MCF 10A (cell line): ENCODE results near the gene BORCS5. TPM values are rescaled to one million over a fixed set of nuclear protein-coding genes. Genes with fewer than 3 reads are reported as not detected.

ENCODE experiments used
- BruUV-seq: library from RNA; stranded (reverse); fragments of 400-500 nt; replicated peaks from 2 replicates; lab custom pipeline; 2021; lab: Mats Ljungman, UMichigan
- CTCF ChIA-PET: fragments of 300-600 bp; sonication (Branson Sonifier 250); formaldehyde crosslinking; extraction: SDS; loops from one replicate; lab custom pipeline; 2021; ENCODE audit warnings: antibody characterized with exemption, inconsistent platforms; lab: Yijun Ruan, JAX
- POLR2A ChIA-PET: fragments of 300-600, 350-650 bp; sonication (Branson Sonifier 250); formaldehyde crosslinking; extraction: SDS; loops from one replicate; lab custom pipeline; 2020; ENCODE audit warnings: antibody characterized with exemption, inconsistent platforms; lab: Yijun Ruan, JAX
- DNase-seq: peaks from one replicate; pipeline ENCODE4 v3.0.0-alpha.2; 2018; ENCODE audit not compliant: unreplicated experiment
- H3K27ac Mint-ChIP-seq: one replicate; pipeline ENCODE4 v1.8.0; 2022; ENCODE audit warnings: mild to moderate bottlenecking, low read depth, mixed read lengths; ENCODE audit not compliant: unreplicated experiment
- H3K27me3 Mint-ChIP-seq: one replicate; pipeline ENCODE4 v1.8.0; 2022; ENCODE audit warnings: mixed read lengths; ENCODE audit not compliant: insufficient read depth, unreplicated experiment
- H3K36me3 Mint-ChIP-seq: one replicate; pipeline ENCODE4 v1.8.0; 2022; ENCODE audit warnings: mild to moderate bottlenecking, moderate library complexity, mixed read lengths; ENCODE audit not compliant: insufficient read depth, unreplicated experiment
- H3K4me1 Mint-ChIP-seq: one replicate; pipeline ENCODE4 v1.8.0; 2022; ENCODE audit warnings: mixed read lengths; ENCODE audit not compliant: insufficient read depth, unreplicated experiment
- H3K4me3 Mint-ChIP-seq: one replicate; pipeline ENCODE4 v1.8.0; 2022; ENCODE audit warnings: mild to moderate bottlenecking, moderate library complexity, mixed read lengths; ENCODE audit not compliant: unreplicated experiment
- H3K9me3 Mint-ChIP-seq: one replicate; pipeline ENCODE4 v1.8.0; 2022; ENCODE audit warnings: mixed read lengths; ENCODE audit not compliant: unreplicated experiment
- CTCF ChIP-seq: fragments of 200-600 bp; IDR thresholded peaks from one replicate; pipeline ENCODE4 v1.8.0; 2022; ENCODE audit warnings: antibody characterized with exemption, mild to moderate bottlenecking; ENCODE audit not compliant: unreplicated experiment
- intact Hi-C: fragments of 100-400 bp; cut with micrococcal nuclease; formaldehyde crosslinking; loops from 2 replicates; pipeline ENCODE4 v1.14.1; 2022
- total RNA-seq: library from RNA; stranded (reverse); gene quantifications from 2 replicates; pipeline ENCODE4 v1.2.3, GENCODE V29; 2022

Gene BORCS5
- total RNA-seq, 1 experiment from 2014 or later, result 11.0 TPM

- intact Hi-C loops, result no loop called here
- Mint-ChIP-seq H3K9me3 (no peaks in the 10 kb centered on the region), H3K4me3 (no peak overlapping the region), H3K27me3 (no peaks in the 10 kb centered on the region), H3K4me1 (peaks cover 23% of the 10 kb centered on the region), H3K36me3 (peaks cover 7% of the 10 kb centered on the region), H3K27ac (no peak overlapping the region)
- CTCF ChIA-PET, result interaction anchor here (0.5 to 0.6 kb wide), 3 partner anchors 22 to 865 kb away, joined by 3 to 4 read pairs (median 3); no protein-coding TSS in a partner anchor
- DNase-seq, result no peak
- BruUV-seq, result no TSS peak
- POLR2A ChIA-PET, result interaction anchor here (1.3 to 2.5 kb wide), 3 partner anchors 26 to 118 kb away, joined by 3 to 10 read pairs (median 7); no protein-coding TSS in a partner anchor
- TF ChIP-seq CTCF, result no peak
These were observed 85.1 kb downstream of the BORCS5 start for GRCh38 chr12:12441843-12442461.

- Mint-ChIP-seq H3K4me3 (no peak overlapping the region), H3K9me3 (no peaks in the 10 kb centered on the region), H3K36me3 (peaks cover under 1% of the 10 kb centered on the region), H3K27me3 (no peaks in the 10 kb centered on the region), H3K27ac (no peak overlapping the region), H3K4me1 (peaks cover 23% of the 10 kb centered on the region)
- ChIA-PET CTCF (interaction anchor here (0.5 kb wide), 1 partner anchor 22 kb away, joined by 3 read pairs; no protein-coding TSS in a partner anchor), POLR2A (interaction anchor here (0.5 to 2.5 kb wide), 4 partner anchors 26 to 118 kb away, joined by 3 to 10 read pairs (median 5); no protein-coding TSS in a partner anchor)
- intact Hi-C loops, result no loop called here
- no peak for TF ChIP-seq CTCF
- DNase-seq, result no peak
- no TSS peak for BruUV-seq
These were observed 85.7 kb downstream of the BORCS5 start for GRCh38 chr12:12442548-12443071.

DNA sequence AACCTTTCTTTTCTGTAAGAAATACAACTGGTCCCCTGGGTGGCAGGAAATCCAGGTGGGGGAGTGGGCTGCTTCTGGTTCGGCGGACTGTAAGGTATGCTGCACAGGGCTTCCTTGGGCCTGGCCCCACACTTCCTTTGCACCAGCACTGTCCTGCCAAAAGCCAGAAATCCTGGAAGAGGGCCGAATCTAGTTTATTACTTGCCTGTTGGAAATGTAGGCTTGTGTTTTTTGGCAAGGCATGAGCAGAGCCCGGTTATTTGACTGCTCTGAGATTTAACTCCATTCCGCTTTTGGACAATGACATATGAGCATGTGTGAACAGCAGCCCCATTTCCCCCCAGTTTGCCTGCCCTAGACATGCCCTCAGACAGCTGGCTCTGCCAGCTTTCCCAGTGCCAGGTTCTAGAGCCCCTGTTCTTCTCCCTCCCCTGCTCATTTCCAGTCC is 86.6 kb downstream of the BORCS5 start:
- no peak overlapping the region for H3K4me3 Mint-ChIP-seq

More for the DNA sequence above, 86.6 kb downstream of the BORCS5 start:
- peak; percentile 22 for DNase-seq
- Mint-ChIP-seq H3K36me3 (peaks cover 4% of the 10 kb centered on the region), H3K9me3 (no peaks in the 10 kb centered on the region), H3K4me1 (peaks cover 23% of the 10 kb centered on the region), H3K27me3 (no peaks in the 10 kb centered on the region), H3K27ac (no peak overlapping the region)
- BruUV-seq, result no TSS peak
- ChIA-PET POLR2A (interaction anchor here (1.3 kb wide), 1 partner anchor 25 kb away, joined by 3 read pairs; no protein-coding TSS in a partner anchor), CTCF (no interaction called here)
- TF ChIP-seq CTCF, result no peak
- intact Hi-C loops, result no loop called here
